ENCODE results near the gene NETO2. TPM values are rescaled to one million over a fixed set of nuclear protein-coding genes. Genes with fewer than 3 reads are reported as not detected.

Gene NETO2
- total and polyA plus RNA-seq, 9 of the 15 experiments (the other 6 are each of a cell fraction or from before 2014, with no cell fraction given): 4.1 to 37.0 (median 22.2) TPM

DNA sequence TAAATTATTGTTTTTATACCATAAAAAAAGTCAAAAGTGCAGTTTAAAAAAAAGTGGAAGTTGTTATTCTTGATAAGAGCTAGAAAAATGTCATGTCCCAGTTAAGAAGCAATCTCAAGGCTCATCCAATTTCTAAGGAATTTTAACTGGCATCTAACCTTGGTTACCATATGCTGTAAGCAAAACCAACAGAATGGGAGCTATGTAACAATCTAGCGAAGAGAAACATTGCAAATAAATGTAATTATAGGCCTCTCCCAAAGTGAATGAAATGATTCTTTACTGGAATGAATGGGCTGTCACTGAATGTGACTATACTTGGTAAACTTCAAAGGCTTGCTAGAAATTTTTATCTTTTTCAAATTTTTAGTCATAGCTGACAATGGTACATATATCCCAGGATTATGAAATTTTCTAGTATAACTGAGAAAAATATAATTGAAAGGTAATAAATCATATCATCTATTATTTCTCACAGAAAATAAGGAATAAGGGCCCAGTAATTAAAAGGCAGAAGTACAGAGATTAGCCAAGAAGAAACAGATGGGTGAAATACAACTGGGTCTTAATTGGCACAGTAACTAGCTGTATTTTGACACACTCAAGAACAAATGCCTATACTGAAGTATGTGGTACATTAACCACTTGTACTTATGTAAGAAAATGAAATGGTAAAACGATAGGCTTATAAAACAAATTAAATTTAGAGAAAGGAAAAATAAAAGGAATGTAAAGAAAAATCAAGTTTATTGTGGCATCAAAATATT, 61.5 kb downstream of the NETO2 start:
- peaks cover 0 to 3% of the 10 kb centered on the region in 2 experiments; a peak in 1 of 5 replicates for H3K27me3 ChIP-seq (ENCODE audit: control insufficient read depth in 2 of 2, insufficient read depth in 2 of 2, low read length in 2 of 2)
- intact Hi-C loops (cut with micrococcal nuclease): no loop called here
- ChIA-PET CTCF (ENCODE audit: low intra/inter-chr PET ratio) (no interaction called here), POLR2A (interaction anchor here (0.6 to 1.3 kb wide), 4 partner anchors 9 to 579 kb away, joined by 3 to 5 read pairs (median 3); no protein-coding TSS in a partner anchor)
- H3K9ac ChIP-seq (ENCODE audit: insufficient read depth in 1 of 2, low read depth in 2 of 2, low read length in 2 of 2): no peak overlapping the region
- no peaks in the 10 kb centered on the region for H3K9me1 ChIP-seq (ENCODE audit: control insufficient read depth, insufficient read depth, low read length)
- H4K20me1 ChIP-seq (replicated peaks; ENCODE audit: control insufficient read depth, insufficient read depth, low read length): no peaks in the 10 kb centered on the region
- in situ Hi-C loops (cut with MboI): no loop called here
- no peaks in the 10 kb centered on the region for H3K9me3 ChIP-seq (replicated peaks; ENCODE audit: control insufficient read depth, insufficient read depth, low read depth, low read length)
- H2AFZ ChIP-seq (ENCODE audit: low read depth, low read length): no peak overlapping the region
- no peak overlapping the region for H3K27ac ChIP-seq (ENCODE audit: extremely low read depth, low read depth, low read length)
- H3K4me2 ChIP-seq (ENCODE audit: insufficient read depth, low read length): no peak overlapping the region
- WGBS (ENCODE audit: insufficient coverage, low coverage, missing lambda C conversion rate): 59% methylated on average over 2 of the region's 2 CpGs
- FAIRE-seq (no peak), ATAC-seq (no peak), DNase-seq (ENCODE audit: extremely low read depth in 1 of 4, low spot score in 3 of 4) (no peak)
- TF ChIP-seq ZNF77 (CRISPR knock-in tag; IDR thresholded peaks at IDR 0.05) (no peak), ETS2 (tag; IDR thresholded peaks at IDR 0.05; ENCODE audit: borderline replicate concordance, poor library complexity, severe bottlenecking) (no peak), TAF1 (IDR thresholded peaks at IDR 0.05; ENCODE audit: control insufficient read depth, extremely low read depth, insufficient read depth, low read length, severe bottlenecking) (no peak), CTBP1 (IDR thresholded peaks at IDR 0.05; ENCODE audit: borderline replicate concordance) (no peak), POLR3G (IDR thresholded peaks at IDR 0.05; ENCODE audit: extremely low read depth, insufficient read length, insufficient replicate concordance) (no peak), BRD4 (IDR thresholded peaks at IDR 0.05) (no peak), RAD21 (CRISPR knock-in tag; conservative IDR thresholded peaks at IDR 0.05 in 1 of 2, IDR thresholded peaks at IDR 0.05 in 1 of 2) (no peak), POLR2B (IDR thresholded peaks at IDR 0.05; ENCODE audit: low read depth, partially characterized antibody) (no peak), ZFP30 (CRISPR knock-in tag; IDR thresholded peaks at IDR 0.05; ENCODE audit: borderline replicate concordance) (no peak), NCOA4 (IDR thresholded peaks at IDR 0.05; ENCODE audit: partially characterized antibody) (no peak), HDAC6 (IDR thresholded peaks at IDR 0.05; ENCODE audit: low read depth, low read length) (no peak), PYGO2 (tag; IDR thresholded peaks at IDR 0.05) (no peak), SREBF2 (CRISPR knock-in tag; IDR thresholded peaks at IDR 0.05) (no peak), ZFP1 (CRISPR knock-in tag; IDR thresholded peaks at IDR 0.05) (no peak), MTA2 (IDR thresholded peaks at IDR 0.05; ENCODE audit: low read depth) (no peak)
- TF ChIP-seq, protein P1, sequence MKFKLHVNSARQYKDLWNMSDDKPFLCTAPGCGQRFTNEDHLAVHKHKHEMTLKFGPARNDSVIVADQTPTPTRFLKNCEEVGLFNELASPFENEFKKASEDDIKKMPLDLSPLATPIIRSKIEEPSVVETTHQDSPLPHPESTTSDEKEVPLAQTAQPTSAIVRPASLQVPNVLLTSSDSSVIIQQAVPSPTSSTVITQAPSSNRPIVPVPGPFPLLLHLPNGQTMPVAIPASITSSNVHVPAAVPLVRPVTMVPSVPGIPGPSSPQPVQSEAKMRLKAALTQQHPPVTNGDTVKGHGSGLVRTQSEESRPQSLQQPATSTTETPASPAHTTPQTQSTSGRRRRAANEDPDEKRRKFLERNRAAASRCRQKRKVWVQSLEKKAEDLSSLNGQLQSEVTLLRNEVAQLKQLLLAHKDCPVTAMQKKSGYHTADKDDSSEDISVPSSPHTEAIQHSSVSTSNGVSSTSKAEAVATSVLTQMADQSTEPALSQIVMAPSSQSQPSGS (CRISPR knock-in tag; IDR thresholded peaks at IDR 0.05): no peak
- BruUV-seq (replicated peaks): no TSS peak
- H3K4me3 ChIP-seq: no peak overlapping the region
- H3K4me1 ChIP-seq (replicated peaks in 1 of 2; ENCODE audit: control insufficient read depth in 2 of 2, insufficient read depth in 2 of 2, low read length in 2 of 2): no peaks in the 10 kb centered on the region
- H3K79me2 ChIP-seq (ENCODE audit: control insufficient read depth, insufficient read depth, low read length): no peaks in the 10 kb centered on the region
- H3K36me3 ChIP-seq (ENCODE audit: control insufficient read depth, insufficient read depth, low read length): peaks cover 26% of the 10 kb centered on the region; the same call in 2 of the 3 replicates
